Upper lobe of left lung (tissue), 4 donors: ENCODE data around the gene TNC.

Experiments used
- EP300 ChIP-seq, 4 donors: sonication (generic); formaldehyde crosslinking; IDR thresholded peaks; one replicate each; pipeline ENCODE4 v1.5.1; 2017; ENCODE audit warnings: antibody characterized with exemption in 4 of 4, control low read depth in 2 of 4
- TF ChIP-seq, protein P1 (sequence below), 6 experiments: fragments of 450-650 bp in 4 of 6; fragments of 200-600 bp in 2 of 6; sonication (generic) in 2 of 6; IDR thresholded peaks; one replicate each; pipeline ENCODE4 v1.5.1; 2016 to 2019; ENCODE audit warnings: antibody characterized with exemption in 6 of 6

DNA sequence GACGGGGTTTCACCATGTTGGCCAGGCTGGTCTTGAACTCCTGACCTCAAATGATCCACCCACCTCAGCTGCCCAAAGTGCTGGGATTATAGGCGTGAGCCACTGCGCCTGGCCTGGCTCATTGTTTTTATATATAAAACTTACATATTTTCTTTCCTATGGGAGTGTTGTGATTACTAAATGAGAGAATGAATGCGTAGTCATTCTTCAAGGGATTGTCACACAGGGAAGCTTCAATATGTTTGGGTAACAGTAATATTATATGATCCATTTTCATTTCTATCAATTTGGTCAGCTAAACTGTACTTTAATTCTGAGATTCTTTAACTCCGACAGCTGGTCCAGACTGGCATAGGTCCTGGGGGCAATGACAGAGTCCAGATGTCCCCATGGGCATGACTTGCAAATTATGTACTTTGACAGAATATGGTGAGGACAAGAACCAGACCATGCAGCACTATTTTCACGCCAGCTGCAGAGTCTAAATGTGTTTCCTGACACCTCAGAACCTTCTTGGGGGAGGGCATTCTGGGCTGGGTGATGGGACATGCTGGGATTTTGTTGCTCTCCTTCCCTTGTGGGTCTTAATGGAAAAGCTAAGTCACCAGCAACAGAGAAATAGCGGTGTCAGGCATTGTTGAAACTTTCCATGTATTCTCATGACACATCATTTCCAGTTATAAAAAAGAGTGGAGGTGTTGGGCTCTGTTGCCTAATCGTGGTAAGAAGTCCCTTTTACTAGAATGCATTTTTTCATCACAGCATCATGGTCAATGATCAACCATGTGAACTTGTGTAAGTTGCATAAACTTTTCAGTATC lies 40.9 kb upstream of the TNC start:
- TF ChIP-seq, protein P1, sequence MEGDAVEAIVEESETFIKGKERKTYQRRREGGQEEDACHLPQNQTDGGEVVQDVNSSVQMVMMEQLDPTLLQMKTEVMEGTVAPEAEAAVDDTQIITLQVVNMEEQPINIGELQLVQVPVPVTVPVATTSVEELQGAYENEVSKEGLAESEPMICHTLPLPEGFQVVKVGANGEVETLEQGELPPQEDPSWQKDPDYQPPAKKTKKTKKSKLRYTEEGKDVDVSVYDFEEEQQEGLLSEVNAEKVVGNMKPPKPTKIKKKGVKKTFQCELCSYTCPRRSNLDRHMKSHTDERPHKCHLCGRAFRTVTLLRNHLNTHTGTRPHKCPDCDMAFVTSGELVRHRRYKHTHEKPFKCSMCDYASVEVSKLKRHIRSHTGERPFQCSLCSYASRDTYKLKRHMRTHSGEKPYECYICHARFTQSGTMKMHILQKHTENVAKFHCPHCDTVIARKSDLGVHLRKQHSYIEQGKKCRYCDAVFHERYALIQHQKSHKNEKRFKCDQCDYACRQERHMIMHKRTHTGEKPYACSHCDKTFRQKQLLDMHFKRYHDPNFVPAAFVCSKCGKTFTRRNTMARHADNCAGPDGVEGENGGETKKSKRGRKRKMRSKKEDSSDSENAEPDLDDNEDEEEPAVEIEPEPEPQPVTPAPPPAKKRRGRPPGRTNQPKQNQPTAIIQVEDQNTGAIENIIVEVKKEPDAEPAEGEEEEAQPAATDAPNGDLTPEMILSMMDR (IDR thresholded peaks at IDR 0.05): no peak
- TF ChIP-seq EP300 (IDR thresholded peaks at IDR 0.05): no peak
